AG20443 (cell line): ENCODE data around the gene FSTL5.

Experiments
- DNase-seq: peaks from one replicate; pipeline ENCODE4 v3.0.0; 2012; ENCODE audit warnings: low spot score, mixed read lengths

The FSTL5 gene

GRCh38 chr4:162102713-162103112 is 61.1 kb downstream of the FSTL5 start:
- DNase-seq: no peak

DNA sequence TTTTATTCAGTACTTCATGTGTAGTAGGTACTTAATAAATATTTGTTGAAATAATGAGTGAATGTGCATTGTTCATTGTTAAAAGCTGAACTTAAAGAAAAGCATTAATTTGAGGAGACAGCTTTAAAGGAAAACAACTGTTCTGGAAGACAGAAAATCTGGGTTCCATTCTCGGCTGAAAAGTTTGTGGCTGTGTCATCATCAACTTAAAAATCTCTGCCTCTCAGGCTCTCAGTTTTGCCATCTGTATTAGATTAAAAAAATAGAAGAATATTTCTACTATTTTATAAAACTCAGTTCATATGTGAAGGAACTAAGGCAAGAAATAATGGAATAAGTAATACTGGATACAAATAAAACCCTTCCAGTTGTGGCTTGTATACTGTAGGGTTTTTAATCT is 62.5 kb downstream of the FSTL5 start:
- no peak for DNase-seq

DNA sequence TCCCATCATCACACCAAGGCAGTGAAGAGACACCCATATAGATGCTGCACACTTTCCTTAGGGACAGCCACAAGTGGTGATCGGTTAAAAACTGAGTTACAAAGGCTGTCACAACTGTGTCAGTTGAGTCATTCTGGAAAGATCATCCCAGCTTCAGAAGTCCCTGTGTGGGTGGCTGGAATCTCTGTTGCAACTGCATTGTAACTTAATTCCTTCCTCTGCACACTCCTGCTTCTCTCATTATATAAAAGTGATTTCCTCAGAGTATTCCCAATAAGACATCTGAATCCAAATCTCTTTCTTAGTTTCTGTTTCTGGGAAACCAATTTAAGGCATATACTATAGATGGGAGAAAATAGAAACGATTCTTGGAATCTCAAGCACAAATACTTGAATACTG is 88.1 kb downstream of the FSTL5 start:
- DNase-seq: no peak

- DNase-seq: no peak
These were observed 102.6 kb downstream of the FSTL5 start for GRCh38 chr4:162061214-162061613.

- DNase-seq: no peak
These were observed 104.1 kb downstream of the FSTL5 start for GRCh38 chr4:162059656-162060055.

DNA sequence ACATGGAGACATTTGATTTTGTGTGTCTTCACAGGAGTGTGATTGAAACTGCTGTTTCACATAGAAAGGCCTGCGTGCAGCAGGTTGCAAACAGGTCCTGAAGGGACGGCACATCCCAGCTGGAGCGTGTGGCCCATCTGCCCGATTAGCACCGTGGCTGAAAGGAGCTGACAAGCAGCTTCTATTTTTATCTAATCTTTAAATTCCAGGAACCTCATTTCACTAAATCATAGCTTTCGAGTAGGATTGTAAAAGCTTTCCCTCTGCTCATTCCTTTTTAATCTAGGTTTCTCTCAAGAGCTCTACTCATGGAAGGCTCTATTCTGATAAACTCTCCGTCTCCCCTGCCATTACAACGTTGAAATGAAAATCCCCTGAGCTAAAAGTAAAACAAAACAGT is 106.8 kb downstream of the FSTL5 start:
- no peak for DNase-seq

DNA sequence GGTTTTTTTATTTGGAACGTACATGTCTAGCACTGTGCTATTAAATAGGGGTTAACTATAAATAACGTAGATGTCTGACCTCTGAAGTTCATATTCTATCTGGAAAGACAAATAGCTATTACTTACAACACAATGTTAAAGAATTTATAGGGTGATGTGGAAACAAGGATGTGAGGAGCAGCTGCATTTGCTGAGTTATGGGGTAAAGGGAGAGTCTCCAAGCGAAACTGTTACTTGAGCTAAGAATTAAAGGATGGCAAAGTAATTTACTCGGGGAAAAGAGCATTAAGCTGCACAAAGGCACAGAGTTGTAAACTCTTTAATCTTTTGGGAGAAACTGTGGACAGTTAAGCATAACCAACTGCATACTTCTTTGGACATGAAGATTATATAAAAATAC is 117.7 kb downstream of the FSTL5 start:
- no peak for DNase-seq

DNA sequence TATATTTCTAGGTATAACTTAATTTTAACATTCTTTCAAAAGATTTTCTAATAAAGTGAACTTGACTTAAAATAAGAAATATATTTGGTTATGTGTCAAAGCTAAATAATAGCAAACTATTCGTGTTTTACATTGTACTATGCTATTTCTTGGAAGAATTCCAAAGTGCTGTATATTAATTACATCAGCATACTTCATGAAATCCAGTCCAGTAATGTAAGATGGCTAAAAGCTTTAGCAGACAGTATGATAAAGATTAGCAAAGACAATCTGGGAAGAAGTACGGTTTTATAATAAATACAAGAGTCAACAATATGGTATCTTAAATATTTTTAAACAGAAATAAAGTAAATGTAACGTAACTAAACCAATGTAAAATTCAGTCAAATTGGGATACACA is 125.7 kb downstream of the FSTL5 start:
- DNase-seq: no peak

DNA sequence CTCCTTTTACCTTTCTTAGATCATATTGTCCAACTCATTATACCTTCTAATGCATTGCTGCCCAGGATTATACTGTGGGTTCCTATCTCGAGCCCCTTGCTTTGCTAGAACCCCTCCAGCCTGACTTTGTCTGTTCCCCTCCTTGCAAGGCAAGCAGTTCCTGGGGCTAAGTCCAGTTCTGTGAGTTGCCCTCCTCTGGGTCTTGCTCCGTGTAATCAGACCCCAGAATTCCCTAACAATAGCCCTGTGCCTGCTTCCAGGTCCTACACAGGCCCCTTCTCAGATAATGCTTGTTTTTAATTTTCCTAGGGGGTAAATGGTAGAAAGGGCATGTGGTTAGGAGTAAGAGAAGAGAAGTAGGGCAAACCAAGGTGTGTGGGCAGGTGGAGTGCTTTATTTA is 145.9 kb downstream of the FSTL5 start:
- no peak for DNase-seq

DNA sequence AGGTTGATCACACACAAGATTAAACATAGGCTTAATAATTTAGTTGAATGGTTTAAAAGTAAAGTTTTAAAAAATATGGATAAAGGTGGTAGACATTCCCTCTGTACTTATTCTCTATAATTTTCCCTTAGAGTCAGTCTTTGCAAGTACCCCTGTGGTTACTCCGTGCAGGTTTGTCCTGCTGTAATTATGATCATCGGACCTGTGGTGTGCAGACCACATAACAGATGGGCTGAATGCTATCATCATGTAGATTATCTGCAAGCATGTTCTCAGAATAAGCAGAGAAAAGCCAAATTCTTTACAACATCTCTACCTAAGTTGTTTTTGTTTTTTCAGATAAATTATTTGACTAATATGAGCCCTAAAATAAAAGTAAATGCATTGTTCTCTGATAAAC is 146.8 kb downstream of the FSTL5 start:
- DNase-seq: no peak

DNA sequence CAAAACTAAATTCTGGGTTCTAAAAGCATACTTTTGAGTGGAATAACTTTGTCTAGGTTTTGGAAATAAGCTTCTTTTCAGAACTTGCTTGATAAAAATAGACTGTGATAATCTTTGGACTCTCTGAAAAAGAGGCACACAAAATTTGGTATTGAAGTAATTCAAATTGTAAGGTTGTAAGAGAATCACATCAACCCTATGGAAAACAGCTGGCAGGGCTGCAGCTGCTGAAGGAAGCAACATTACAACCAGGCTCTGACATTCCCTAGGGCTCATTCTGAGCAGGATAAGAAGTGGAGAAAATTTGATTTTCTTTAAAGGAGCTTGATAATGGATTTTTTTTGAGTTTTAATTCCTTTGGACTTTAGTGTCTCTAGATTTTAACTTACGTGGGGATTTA is 147.6 kb downstream of the FSTL5 start:
- DNase-seq: no peak

GRCh38 chr4:162015090-162015489 is 148.7 kb downstream of the FSTL5 start:
- no peak for DNase-seq

GRCh38 chr4:162011089-162011488 is 152.7 kb downstream of the FSTL5 start:
- no peak for DNase-seq

DNA sequence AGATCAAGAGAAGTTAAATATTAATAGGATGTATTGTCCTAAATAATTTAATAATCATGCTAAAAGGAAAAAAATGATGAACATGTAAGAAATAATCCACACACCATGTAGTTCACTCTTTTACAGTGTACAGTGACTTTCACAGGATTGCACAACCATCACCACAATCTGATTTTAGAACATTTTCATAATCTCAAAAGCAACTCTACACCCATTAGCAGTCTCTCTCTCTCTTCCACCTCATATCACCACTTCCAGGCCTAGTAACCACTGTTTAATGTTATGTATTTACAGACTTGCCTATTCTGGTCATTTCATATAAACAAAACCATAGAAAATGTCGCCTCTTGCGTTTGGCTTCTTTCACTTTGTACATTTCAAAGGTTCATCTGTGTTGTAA is 153.4 kb downstream of the FSTL5 start:
- no peak for DNase-seq

DNA sequence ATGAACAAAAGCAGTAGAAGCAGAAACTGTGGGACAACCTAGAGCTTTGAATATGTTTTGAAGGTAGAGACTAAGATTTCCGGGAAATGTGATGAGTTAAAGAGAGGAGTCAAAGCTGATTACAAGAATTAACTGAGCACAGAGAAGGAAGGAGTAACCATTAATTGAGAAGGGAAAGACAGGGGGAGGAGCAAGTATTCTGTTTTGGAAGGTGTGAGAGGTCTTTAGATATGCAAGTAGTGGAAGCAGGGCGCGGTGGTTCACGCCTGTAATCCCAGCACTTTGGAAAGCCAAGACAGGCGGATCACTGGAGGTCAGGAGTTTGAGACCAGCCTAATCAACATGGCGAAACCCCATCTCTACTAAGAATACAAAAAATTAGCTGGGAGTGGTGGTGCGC is 171.5 kb downstream of the FSTL5 start:
- no peak for DNase-seq

- DNase-seq: no peak
These were observed 172.0 kb downstream of the FSTL5 start for GRCh38 chr4:161991811-161992210.

GRCh38 chr4:161990721-161991120 is 173.1 kb downstream of the FSTL5 start:
- no peak for DNase-seq

DNA sequence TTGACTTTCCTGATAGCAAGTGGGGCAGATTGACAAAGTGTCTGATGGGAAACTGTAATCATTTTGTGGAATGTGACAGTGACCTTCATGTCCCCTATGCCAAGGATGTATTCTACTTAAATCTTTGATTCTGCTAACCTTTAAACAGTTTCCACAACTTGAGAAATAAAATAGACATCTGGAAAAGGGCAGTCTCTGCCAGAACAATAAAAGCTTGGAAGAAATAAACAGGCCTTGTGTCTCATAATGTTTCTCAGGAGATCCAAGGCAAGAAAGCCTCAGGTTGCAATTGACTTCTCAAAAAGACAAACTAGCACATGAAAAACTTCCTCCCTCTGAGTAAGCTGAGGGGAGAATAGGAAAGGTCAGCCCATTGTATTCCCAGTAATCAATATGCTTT is 174.9 kb downstream of the FSTL5 start:
- no peak for DNase-seq

- DNase-seq: no peak
These were observed 176.2 kb downstream of the FSTL5 start for GRCh38 chr4:161987611-161988010.

DNA sequence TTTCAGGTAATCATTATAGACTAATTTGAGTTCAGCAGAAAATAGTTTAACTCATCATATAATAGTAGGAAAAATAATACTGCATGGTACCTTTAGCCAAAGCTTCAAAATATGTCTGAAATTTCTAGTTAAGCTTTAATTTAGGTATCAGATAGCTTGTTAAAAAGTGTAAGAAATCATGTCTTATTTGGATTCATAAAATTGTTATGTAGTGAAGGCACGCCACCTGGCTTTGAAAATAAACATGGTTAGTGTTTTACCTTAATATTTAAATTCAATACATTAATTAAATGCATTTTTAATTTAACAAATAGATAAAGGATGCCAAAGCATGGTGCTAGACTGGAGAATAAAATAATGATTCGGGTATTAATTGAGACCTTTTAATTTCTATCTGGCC is 211.4 kb downstream of the FSTL5 start:
- no peak for DNase-seq

- no peak for DNase-seq
These were observed 213.7 kb downstream of the FSTL5 start for GRCh38 chr4:161949946-161950725.

DNA sequence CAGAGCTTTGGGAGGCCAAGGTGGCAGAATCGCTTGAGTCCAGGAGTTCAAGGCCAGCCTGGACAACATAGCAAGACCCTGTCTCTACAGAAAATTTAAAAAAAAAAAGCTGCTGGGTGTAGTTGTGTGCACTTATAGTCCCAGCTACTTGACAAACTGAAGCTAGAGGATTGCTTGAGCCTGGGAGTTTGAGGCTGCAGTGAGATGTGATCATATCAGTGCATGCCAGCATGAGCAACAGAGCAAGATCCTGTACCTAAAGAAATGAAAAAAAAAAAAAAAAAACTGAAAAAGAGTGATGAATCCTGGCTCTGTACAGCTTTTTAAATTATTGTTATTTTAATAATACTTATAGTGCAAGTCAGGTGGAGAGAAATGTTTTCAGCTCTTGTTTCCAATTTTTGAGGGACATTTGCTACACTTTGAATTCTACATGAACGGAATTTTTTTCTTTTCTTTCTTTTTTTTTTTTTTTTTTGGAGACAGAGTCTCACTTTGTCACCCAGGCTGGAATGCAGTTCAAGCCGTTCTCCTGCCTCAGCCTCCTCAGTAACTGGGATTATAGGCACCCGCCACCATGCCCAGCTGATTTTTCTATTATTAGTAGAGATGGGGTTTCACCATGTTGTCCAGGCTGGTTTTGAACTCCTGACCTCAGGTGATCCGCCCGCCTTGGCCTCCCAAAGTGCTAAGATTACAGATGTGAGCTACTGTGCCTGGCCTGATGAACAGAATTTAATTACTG is 215.6 kb downstream of the FSTL5 start:
- no peak for DNase-seq

DNA sequence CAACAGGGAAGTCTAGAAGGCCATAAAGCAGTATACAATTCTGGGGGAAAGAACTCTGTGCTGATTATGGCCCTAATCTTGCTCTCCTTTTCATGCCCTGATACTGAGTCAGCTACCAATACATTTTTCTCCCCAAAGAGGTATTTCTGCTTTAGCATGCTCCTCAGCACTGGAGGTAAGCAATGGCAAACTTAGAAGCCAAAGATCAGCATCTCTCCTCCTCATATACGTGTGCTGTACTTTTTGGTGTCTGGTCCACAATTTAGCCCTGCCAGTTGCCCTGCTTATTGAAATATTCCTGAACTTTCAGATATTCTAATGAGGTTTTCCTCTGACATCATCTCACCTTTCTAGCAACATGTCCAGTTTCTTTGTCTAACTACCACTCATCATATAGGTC is 226.2 kb downstream of the FSTL5 start:
- DNase-seq: no peak
